WTC11 (cell line): ENCODE results near the gene RGP1.

Source experiments
- ATF1 ChIP-seq: sonication (generic); formaldehyde crosslinking; IDR thresholded peaks from 2 replicates; pipeline ENCODE4 v1.8.1; 2023; ENCODE audit warnings: mild to moderate bottlenecking, moderate library complexity, missing genetic modification reagents
- CTCF ChIP-seq: fragments of 200-600 bp; IDR thresholded peaks from 2 replicates; pipeline ENCODE4 v1.8.0; 2022; ENCODE audit warnings: antibody characterized with exemption
- SP1 ChIP-seq: sonication (generic); formaldehyde crosslinking; conservative IDR thresholded peaks from 2 replicates; pipeline ENCODE4 v1.8.1; 2022; ENCODE audit warnings: missing genetic modification reagents
- TP53 ChIP-seq: sonication (generic); formaldehyde crosslinking; IDR thresholded peaks from 2 replicates; pipeline ENCODE4 v1.8.1; 2023; ENCODE audit warnings: mild to moderate bottlenecking, missing genetic modification reagents

DNA sequence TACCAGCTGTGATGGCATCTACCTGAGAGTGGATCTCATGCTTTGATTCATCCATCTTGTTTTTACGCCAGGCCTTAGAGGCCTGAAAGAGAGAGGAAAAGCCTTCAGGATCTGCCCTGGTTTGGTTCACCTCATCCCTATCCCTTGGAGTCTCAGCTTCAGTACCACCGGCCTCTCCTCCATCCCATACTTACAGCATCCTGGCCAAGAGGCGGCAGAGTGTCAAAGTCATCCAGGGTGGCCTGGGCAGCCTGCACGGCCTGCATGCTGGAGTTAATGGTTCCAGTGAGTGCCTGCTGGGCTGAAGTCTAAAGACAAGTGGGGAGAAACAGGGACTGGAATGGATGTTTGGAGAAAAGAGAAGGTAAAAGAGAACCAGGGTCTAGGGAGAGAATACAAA lies 29.5 kb upstream of the RGP1 start:
- no peak for TF ChIP-seq CTCF
- no peak for TF ChIP-seq TP53
- TF ChIP-seq ATF1 (CRISPR knock-in tag): no peak
- TF ChIP-seq SP1: no peak
